GM23338 (cell line): ENCODE measurements around the gene MRPS27. TPM values are rescaled to one million over a fixed set of nuclear protein-coding genes. Genes with fewer than 3 reads are reported as not detected.

Experiments
- ATAC-seq: fragments of 200-7000 bp; cut with Tn5 transposase; 3 replicates; pipeline ENCODE4 v1.9.1; 2020
- DNase-seq: peaks from one replicate; pipeline ENCODE4 v3.0.0-alpha.2; 2015; ENCODE audit warnings: low spot score
- H2AFZ ChIP-seq: fragments of 200-600 bp; sonication (generic); 2 replicates; pipeline ENCODE4 v1.8.0; 2016; ENCODE audit warnings: antibody characterized with exemption, mild to moderate bottlenecking, moderate library complexity
- H3F3A ChIP-seq: fragments of 200-600 bp; sonication (generic); replicated peaks from 2 replicates; pipeline ENCODE4 v1.8.0; 2017; ENCODE audit warnings: antibody characterized with exemption, mixed run types, low read depth
- H3K27ac ChIP-seq: fragments of 200-600 bp; sonication (generic); 2 replicates; pipeline ENCODE4 v1.6.1; 2016; ENCODE audit warnings: low read depth
- H3K27me3 ChIP-seq: fragments of 200-600 bp; sonication (generic); 2 replicates; pipeline ENCODE4 v1.8.0; 2016; ENCODE audit warnings: mild to moderate bottlenecking, mixed run types, moderate library complexity; ENCODE audit not compliant: insufficient read depth
- H3K36me3 ChIP-seq: fragments of 200-600 bp; sonication (generic); 2 replicates; pipeline ENCODE4 v1.8.0; 2016; ENCODE audit warnings: mild to moderate bottlenecking; ENCODE audit not compliant: insufficient read depth
- H3K4me1 ChIP-seq: fragments of 200-600 bp; sonication (generic); 2 replicates; pipeline ENCODE4 v1.8.0; 2016; ENCODE audit warnings: mild to moderate bottlenecking, moderate library complexity; ENCODE audit not compliant: insufficient read depth
- H3K4me2 ChIP-seq: fragments of 200-600 bp; sonication (generic); 2 replicates; pipeline ENCODE4 v1.7.1; 2017; ENCODE audit warnings: mixed run types
- H3K4me3 ChIP-seq: fragments of 200-600 bp; sonication (generic); 2 replicates; pipeline ENCODE4 v1.6.1; 2016; ENCODE audit warnings: mixed run types
- H3K79me2 ChIP-seq: fragments of 200-600 bp; sonication (generic); replicated peaks from 2 replicates; pipeline ENCODE4 v1.8.0; 2017; ENCODE audit warnings: mild to moderate bottlenecking; ENCODE audit not compliant: insufficient read depth
- H3K9me2 ChIP-seq: fragments of 200-600 bp; sonication (generic); 2 replicates; pipeline ENCODE4 v1.8.0; 2017; ENCODE audit not compliant: insufficient read depth
- H4K20me1 ChIP-seq: fragments of 200-600 bp; sonication (generic); replicated peaks from 2 replicates; pipeline ENCODE4 v1.8.0; 2017; ENCODE audit warnings: mild to moderate bottlenecking; ENCODE audit not compliant: insufficient read depth
- H3K27ac Mint-ChIP-seq: 2 replicates; pipeline ENCODE4 v1.8.0; 2020; ENCODE audit warnings: inconsistent platforms, mild to moderate bottlenecking, moderate library complexity, mixed read lengths
- H3K27me3 Mint-ChIP-seq: 3 replicates; pipeline ENCODE4 v1.8.0; 2022; ENCODE audit warnings: low read depth, mild to moderate bottlenecking, moderate library complexity, mixed read lengths, inconsistent platforms; ENCODE audit not compliant: insufficient read depth, poor library complexity
- H3K36me3 Mint-ChIP-seq: 3 replicates; pipeline ENCODE4 v1.8.0; 2021; ENCODE audit warnings: low read depth, mild to moderate bottlenecking, inconsistent platforms, moderate library complexity, mixed read lengths
- H3K4me1 Mint-ChIP-seq: 3 replicates; pipeline ENCODE4 v1.8.0; 2020; ENCODE audit warnings: mild to moderate bottlenecking, inconsistent platforms, mixed read lengths
- H3K4me3 Mint-ChIP-seq: 3 replicates; pipeline ENCODE4 v1.8.0; 2021; ENCODE audit warnings: moderate library complexity, mild to moderate bottlenecking, inconsistent platforms, mixed read lengths
- H3K9me3 Mint-ChIP-seq: 3 replicates; pipeline ENCODE4 v1.8.0; 2020; ENCODE audit warnings: moderate library complexity, mild to moderate bottlenecking, inconsistent platforms, mixed read lengths
- JUNB ChIP-seq: IDR thresholded peaks from one replicate; pipeline ENCODE4 v1.6.1; 2016; ENCODE audit warnings: antibody characterized with exemption; ENCODE audit not compliant: unreplicated experiment
- ZNF114 ChIP-seq: fragments of 250-450 bp; sonication (Bioruptor Pico); IDR thresholded peaks from 2 replicates; pipeline ENCODE4 v1.5.0; 2020; ENCODE audit warnings: mild to moderate bottlenecking, moderate library complexity
- polyA plus RNA-seq: library from polyadenylated mRNA; unstranded; fragments of >200 nt; fragmentation: Nextera tagmentation; extraction: Ambion mirVana; gene quantifications from 2 replicates; pipeline ENCODE4 v1.2.1, GENCODE V29; 2016
- total RNA-seq: library from RNA; depleted of rRNA; stranded (reverse); fragments of >200 nt; shearing (Covaris generic); gene quantifications from 2 replicates; pipeline ENCODE4 v1.2.3, GENCODE V29; 2014
- TF ChIP-seq, protein P1 (sequence below): fragments of 250-450 bp; sonication (Bioruptor Pico); IDR thresholded peaks from 2 replicates; pipeline ENCODE4 v1.5.0; 2020; ENCODE audit warnings: mild to moderate bottlenecking, moderate library complexity
- TF ChIP-seq, protein P2 (sequence below): IDR thresholded peaks from one replicate; pipeline ENCODE4 v1.6.1; 2018; ENCODE audit warnings: antibody characterized with exemption; ENCODE audit not compliant: unreplicated experiment
- TF ChIP-seq, protein P3 (sequence below), 2 experiments: fragments of 200-600 bp in 1 of 2; sonication (generic) in 1 of 2; conservative IDR thresholded peaks; 2 replicates each; pipeline versions ENCODE4 v1.5.1 to v1.6.1; 2016 to 2017; ENCODE audit warnings: antibody characterized with exemption in 2 of 2, low read depth in 2 of 2, mild to moderate bottlenecking in 2 of 2, moderate library complexity in 1 of 2

Gene MRPS27
- total and polyA plus RNA-seq, 2 experiments from 2014 or later = 53.2 to 141 TPM

DNA sequence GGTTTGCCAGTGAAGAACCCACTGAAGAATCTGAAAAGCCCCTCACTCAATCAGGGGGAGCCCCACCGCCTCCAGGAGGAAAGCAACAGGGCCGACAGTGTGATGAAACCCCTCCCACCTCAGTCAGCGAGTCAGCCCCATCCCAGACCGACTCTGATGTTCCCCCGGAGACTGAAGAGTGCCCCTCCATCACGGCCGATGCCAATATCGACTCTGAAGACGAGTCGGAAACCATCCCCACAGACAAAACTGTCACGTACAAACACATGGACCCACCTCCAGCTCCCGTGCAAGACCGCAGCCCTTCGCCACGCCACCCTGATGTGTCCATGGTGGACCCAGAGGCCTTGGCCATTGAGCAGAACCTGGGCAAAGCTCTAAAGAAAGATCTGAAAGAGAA lies 120.4 kb downstream of the MRPS27 start:
- peaks cover 83% of the 10 kb centered on the region for H3K36me3 Mint-ChIP-seq
- no peak overlapping the region for H3K4me3 ChIP-seq
- peaks cover 11% of the 10 kb centered on the region; the same call in 2 of the 3 replicates for H3K9me3 Mint-ChIP-seq
- TF ChIP-seq ZNF114 (CRISPR knock-in tag) (no peak), JUNB (no peak)
- TF ChIP-seq, protein P1, sequence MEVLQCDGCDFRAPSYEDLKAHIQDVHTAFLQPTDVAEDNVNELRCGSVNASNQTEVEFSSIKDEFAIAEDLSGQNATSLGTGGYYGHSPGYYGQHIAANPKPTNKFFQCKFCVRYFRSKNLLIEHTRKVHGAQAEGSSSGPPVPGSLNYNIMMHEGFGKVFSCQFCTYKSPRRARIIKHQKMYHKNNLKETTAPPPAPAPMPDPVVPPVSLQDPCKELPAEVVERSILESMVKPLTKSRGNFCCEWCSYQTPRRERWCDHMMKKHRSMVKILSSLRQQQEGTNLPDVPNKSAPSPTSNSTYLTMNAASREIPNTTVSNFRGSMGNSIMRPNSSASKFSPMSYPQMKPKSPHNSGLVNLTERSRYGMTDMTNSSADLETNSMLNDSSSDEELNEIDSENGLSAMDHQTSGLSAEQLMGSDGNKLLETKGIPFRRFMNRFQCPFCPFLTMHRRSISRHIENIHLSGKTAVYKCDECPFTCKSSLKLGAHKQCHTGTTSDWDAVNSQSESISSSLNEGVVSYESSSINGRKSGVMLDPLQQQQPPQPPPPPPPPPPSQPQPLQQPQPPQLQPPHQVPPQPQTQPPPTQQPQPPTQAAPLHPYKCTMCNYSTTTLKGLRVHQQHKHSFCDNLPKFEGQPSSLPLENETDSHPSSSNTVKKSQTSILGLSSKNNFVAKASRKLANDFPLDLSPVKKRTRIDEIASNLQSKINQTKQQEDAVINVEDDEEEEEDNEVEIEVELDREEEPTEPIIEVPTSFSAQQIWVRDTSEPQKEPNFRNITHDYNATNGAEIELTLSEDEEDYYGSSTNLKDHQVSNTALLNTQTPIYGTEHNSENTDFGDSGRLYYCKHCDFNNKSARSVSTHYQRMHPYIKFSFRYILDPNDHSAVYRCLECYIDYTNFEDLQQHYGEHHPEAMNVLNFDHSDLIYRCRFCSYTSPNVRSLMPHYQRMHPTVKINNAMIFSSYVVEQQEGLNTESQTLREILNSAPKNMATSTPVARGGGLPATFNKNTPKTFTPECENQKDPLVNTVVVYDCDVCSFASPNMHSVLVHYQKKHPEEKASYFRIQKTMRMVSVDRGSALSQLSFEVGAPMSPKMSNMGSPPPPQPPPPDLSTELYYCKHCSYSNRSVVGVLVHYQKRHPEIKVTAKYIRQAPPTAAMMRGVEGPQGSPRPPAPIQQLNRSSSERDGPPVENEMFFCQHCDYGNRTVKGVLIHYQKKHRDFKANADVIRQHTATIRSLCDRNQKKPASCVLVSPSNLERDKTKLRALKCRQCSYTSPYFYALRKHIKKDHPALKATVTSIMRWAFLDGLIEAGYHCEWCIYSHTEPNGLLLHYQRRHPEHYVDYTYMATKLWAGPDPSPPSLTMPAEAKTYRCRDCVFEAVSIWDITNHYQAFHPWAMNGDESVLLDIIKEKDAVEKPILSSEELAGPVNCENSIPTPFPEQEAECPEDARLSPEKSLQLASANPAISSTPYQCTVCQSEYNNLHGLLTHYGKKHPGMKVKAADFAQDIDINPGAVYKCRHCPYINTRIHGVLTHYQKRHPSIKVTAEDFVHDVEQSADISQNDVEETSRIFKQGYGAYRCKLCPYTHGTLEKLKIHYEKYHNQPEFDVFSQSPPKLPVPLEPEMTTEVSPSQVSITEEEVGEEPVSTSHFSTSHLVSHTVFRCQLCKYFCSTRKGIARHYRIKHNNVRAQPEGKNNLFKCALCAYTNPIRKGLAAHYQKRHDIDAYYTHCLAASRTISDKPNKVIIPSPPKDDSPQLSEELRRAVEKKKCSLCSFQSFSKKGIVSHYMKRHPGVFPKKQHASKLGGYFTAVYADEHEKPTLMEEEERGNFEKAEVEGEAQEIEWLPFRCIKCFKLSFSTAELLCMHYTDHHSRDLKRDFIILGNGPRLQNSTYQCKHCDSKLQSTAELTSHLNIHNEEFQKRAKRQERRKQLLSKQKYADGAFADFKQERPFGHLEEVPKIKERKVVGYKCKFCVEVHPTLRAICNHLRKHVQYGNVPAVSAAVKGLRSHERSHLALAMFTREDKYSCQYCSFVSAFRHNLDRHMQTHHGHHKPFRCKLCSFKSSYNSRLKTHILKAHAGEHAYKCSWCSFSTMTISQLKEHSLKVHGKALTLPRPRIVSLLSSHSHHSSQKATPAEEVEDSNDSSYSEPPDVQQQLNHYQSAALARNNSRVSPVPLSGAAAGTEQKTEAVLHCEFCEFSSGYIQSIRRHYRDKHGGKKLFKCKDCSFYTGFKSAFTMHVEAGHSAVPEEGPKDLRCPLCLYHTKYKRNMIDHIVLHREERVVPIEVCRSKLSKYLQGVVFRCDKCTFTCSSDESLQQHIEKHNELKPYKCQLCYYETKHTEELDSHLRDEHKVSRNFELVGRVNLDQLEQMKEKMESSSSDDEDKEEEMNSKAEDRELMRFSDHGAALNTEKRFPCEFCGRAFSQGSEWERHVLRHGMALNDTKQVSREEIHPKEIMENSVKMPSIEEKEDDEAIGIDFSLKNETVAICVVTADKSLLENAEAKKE (CRISPR knock-in tag) = no peak
- TF ChIP-seq, protein P2, sequence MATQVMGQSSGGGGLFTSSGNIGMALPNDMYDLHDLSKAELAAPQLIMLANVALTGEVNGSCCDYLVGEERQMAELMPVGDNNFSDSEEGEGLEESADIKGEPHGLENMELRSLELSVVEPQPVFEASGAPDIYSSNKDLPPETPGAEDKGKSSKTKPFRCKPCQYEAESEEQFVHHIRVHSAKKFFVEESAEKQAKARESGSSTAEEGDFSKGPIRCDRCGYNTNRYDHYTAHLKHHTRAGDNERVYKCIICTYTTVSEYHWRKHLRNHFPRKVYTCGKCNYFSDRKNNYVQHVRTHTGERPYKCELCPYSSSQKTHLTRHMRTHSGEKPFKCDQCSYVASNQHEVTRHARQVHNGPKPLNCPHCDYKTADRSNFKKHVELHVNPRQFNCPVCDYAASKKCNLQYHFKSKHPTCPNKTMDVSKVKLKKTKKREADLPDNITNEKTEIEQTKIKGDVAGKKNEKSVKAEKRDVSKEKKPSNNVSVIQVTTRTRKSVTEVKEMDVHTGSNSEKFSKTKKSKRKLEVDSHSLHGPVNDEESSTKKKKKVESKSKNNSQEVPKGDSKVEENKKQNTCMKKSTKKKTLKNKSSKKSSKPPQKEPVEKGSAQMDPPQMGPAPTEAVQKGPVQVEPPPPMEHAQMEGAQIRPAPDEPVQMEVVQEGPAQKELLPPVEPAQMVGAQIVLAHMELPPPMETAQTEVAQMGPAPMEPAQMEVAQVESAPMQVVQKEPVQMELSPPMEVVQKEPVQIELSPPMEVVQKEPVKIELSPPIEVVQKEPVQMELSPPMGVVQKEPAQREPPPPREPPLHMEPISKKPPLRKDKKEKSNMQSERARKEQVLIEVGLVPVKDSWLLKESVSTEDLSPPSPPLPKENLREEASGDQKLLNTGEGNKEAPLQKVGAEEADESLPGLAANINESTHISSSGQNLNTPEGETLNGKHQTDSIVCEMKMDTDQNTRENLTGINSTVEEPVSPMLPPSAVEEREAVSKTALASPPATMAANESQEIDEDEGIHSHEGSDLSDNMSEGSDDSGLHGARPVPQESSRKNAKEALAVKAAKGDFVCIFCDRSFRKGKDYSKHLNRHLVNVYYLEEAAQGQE = no peak
- TF ChIP-seq, protein P3, sequence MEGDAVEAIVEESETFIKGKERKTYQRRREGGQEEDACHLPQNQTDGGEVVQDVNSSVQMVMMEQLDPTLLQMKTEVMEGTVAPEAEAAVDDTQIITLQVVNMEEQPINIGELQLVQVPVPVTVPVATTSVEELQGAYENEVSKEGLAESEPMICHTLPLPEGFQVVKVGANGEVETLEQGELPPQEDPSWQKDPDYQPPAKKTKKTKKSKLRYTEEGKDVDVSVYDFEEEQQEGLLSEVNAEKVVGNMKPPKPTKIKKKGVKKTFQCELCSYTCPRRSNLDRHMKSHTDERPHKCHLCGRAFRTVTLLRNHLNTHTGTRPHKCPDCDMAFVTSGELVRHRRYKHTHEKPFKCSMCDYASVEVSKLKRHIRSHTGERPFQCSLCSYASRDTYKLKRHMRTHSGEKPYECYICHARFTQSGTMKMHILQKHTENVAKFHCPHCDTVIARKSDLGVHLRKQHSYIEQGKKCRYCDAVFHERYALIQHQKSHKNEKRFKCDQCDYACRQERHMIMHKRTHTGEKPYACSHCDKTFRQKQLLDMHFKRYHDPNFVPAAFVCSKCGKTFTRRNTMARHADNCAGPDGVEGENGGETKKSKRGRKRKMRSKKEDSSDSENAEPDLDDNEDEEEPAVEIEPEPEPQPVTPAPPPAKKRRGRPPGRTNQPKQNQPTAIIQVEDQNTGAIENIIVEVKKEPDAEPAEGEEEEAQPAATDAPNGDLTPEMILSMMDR (conservative IDR thresholded peaks at IDR 0.05; ENCODE audit: low read depth in 2 of 2) = no peak
- no peak overlapping the region for H2AFZ ChIP-seq
- H3K4me2 ChIP-seq = no peak overlapping the region
- H3K27ac ChIP-seq = no peak overlapping the region
- no peaks in the 10 kb centered on the region for H3K79me2 ChIP-seq
- ATAC-seq (no peak), DNase-seq (no peak)
- peaks cover 12% of the 10 kb centered on the region for H3K27me3 Mint-ChIP-seq
- H3K27ac Mint-ChIP-seq = no peak overlapping the region
- H3K36me3 ChIP-seq = peaks cover 32% of the 10 kb centered on the region
- peaks cover 32% of the 10 kb centered on the region for H3K9me2 ChIP-seq
- no peaks in the 10 kb centered on the region for H3K27me3 ChIP-seq
- H4K20me1 ChIP-seq = no peaks in the 10 kb centered on the region; the same call in 1 of the 2 replicates
- no peaks in the 10 kb centered on the region for H3F3A ChIP-seq
- H3K4me1 Mint-ChIP-seq = peaks cover 10% of the 10 kb centered on the region
- no peak overlapping the region for H3K4me3 Mint-ChIP-seq
- H3K4me1 ChIP-seq = peaks cover 10% of the 10 kb centered on the region; the same call in 1 of the 2 replicates
